Measurements from ENCODE around the gene LDLRAD1.

DNA sequence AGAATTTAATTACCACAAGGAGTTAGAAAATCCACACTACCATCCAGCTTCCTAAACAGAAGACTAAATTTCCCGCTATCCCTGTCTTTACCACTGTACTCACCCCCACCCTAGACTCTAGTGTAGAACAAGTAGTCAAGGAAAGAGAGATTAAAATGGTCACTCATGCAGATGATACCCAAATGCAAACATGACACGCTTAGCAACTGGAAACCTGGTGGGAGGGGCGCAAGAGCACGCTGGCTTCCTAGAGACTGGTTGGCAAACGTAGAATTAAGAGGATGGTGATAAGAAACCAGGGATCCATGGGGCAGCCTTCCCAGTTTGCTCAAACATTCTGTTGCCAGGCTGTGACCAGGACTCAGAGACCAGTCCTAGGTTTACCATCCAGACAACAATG, 9.9 kb upstream of the LDLRAD1 start:
- TF ChIP-seq TCF4 (CRISPR knock-in tag; IDR thresholded peaks at IDR 0.05; ENCODE audit: borderline replicate concordance), result no peak
- TF ChIP-seq RARB (CRISPR knock-in tag; IDR thresholded peaks at IDR 0.05), result no peak
- no peak for TF ChIP-seq ZFP3 (CRISPR knock-in tag; IDR thresholded peaks at IDR 0.05)
- TF ChIP-seq ZNF565 (CRISPR knock-in tag; conservative IDR thresholded peaks at IDR 0.05; ENCODE audit: low read depth), result no peak
- TF ChIP-seq, protein P1, sequence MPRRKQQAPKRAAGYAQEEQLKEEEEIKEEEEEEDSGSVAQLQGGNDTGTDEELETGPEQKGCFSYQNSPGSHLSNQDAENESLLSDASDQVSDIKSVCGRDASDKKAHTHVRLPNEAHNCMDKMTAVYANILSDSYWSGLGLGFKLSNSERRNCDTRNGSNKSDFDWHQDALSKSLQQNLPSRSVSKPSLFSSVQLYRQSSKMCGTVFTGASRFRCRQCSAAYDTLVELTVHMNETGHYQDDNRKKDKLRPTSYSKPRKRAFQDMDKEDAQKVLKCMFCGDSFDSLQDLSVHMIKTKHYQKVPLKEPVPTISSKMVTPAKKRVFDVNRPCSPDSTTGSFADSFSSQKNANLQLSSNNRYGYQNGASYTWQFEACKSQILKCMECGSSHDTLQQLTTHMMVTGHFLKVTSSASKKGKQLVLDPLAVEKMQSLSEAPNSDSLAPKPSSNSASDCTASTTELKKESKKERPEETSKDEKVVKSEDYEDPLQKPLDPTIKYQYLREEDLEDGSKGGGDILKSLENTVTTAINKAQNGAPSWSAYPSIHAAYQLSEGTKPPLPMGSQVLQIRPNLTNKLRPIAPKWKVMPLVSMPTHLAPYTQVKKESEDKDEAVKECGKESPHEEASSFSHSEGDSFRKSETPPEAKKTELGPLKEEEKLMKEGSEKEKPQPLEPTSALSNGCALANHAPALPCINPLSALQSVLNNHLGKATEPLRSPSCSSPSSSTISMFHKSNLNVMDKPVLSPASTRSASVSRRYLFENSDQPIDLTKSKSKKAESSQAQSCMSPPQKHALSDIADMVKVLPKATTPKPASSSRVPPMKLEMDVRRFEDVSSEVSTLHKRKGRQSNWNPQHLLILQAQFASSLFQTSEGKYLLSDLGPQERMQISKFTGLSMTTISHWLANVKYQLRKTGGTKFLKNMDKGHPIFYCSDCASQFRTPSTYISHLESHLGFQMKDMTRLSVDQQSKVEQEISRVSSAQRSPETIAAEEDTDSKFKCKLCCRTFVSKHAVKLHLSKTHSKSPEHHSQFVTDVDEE (CRISPR knock-in tag; IDR thresholded peaks at IDR 0.05), result no peak
- no peak for TF ChIP-seq OSR1 (CRISPR knock-in tag; IDR thresholded peaks at IDR 0.05)
